HEK293 (cell line): ENCODE data around the gene DCTN5.

ENCODE experiments used
- CTCF ChIA-PET: fragments of 350-600 bp; formaldehyde crosslinking; extraction: SDS; loops from one replicate; lab custom pipeline; 2021; ENCODE audit warnings: antibody characterized with exemption; lab: Yijun Ruan, JAX
- POLR2A ChIA-PET: fragments of 300-600 bp; formaldehyde crosslinking; extraction: SDS; loops from one replicate; lab custom pipeline; 2020; ENCODE audit warnings: antibody characterized with exemption, inconsistent platforms; lab: Yijun Ruan, JAX
- H3K27ac ChIP-seq: fragments of 200-500 bp; sonication (Bioruptor generic); 2 replicates; pipeline ENCODE4 v1.5.1; 2014; ENCODE audit warnings: low read depth, low read length, control low read depth, inconsistent platforms; ENCODE audit errors: extremely low read depth
- H3K36me3 ChIP-seq, 2 experiments: fragments of 200-500 bp in 1 of 2; sonication (Bioruptor generic) in 1 of 2; 1 replicate in 1 of 2; 2 replicates in 1 of 2; pipeline ENCODE4 v1.5.1; 2014 to 2017; ENCODE audit warnings: inconsistent platforms in 2 of 2, low read length in 2 of 2; ENCODE audit not compliant: control insufficient read depth in 2 of 2, insufficient read depth in 1 of 2
- H3K4me1 ChIP-seq: fragments of 200-500 bp; sonication (Bioruptor generic); 2 replicates; pipeline ENCODE4 v1.5.1; 2014; ENCODE audit warnings: mild to moderate bottlenecking, low read length, inconsistent platforms; ENCODE audit not compliant: control insufficient read depth, insufficient read depth
- H3K4me3 ChIP-seq: 2 replicates; pipeline ENCODE4 v1.5.1; 2011; ENCODE audit warnings: low read depth, mild to moderate bottlenecking, control low read depth, low read length, moderate library complexity
- H3K9me3 ChIP-seq: fragments of 200-500 bp; sonication (Bioruptor generic); 2 replicates; pipeline ENCODE4 v1.5.1; 2014; ENCODE audit warnings: low read depth, low read length, inconsistent platforms; ENCODE audit not compliant: control insufficient read depth, insufficient read depth
- AEBP2 ChIP-seq: fragments of 450-650 bp; formaldehyde crosslinking; IDR thresholded peaks from 2 replicates; pipeline ENCODE4 v1.5.1; 2016; ENCODE audit warnings: missing biosample characterization, missing genetic modification characterization, borderline replicate concordance
- GLI4 ChIP-seq: fragments of 450-650 bp; formaldehyde crosslinking; IDR thresholded peaks from 2 replicates; pipeline ENCODE4 v1.5.1; 2016; ENCODE audit warnings: missing biosample characterization, missing genetic modification characterization
- GLIS2 ChIP-seq: fragments of 450-650 bp; formaldehyde crosslinking; IDR thresholded peaks from 2 replicates; pipeline ENCODE4 v1.5.1; 2016; ENCODE audit warnings: missing biosample characterization, missing genetic modification characterization
- KLF1 ChIP-seq: fragments of 450-650 bp; formaldehyde crosslinking; IDR thresholded peaks from 2 replicates; pipeline ENCODE4 v1.5.1; 2016; ENCODE audit warnings: missing biosample characterization, missing genetic modification characterization
- TRIM28 ChIP-seq: IDR thresholded peaks from 2 replicates; pipeline ENCODE4 v1.6.1; 2011; ENCODE audit warnings: low read length, control low read depth, borderline replicate concordance
- ZBTB21 ChIP-seq: fragments of 450-650 bp; formaldehyde crosslinking; IDR thresholded peaks from 2 replicates; pipeline ENCODE4 v1.5.1; 2017; ENCODE audit warnings: missing biosample characterization, missing genetic modification characterization
- ZNF174 ChIP-seq: fragments of 450-650 bp; formaldehyde crosslinking; IDR thresholded peaks from 2 replicates; pipeline ENCODE4 v1.5.0; 2017; ENCODE audit warnings: missing biosample characterization, mild to moderate bottlenecking, missing genetic modification characterization
- ZNF211 ChIP-seq: fragments of 450-650 bp; formaldehyde crosslinking; IDR thresholded peaks from 2 replicates; pipeline ENCODE4 v1.5.1; 2016; ENCODE audit warnings: low read depth, missing biosample characterization, missing genetic modification characterization
- ZNF274 ChIP-seq, 2 experiments: fragments of 200-500 bp in 1 of 2; fragments of 450-650 bp in 1 of 2; sonication (Bioruptor generic) in 1 of 2; formaldehyde crosslinking in 1 of 2; IDR thresholded peaks; 2 replicates each; pipeline versions ENCODE4 v1.5.1 to v1.6.1; 2014 to 2016; ENCODE audit warnings: borderline replicate concordance in 1 of 2, inconsistent platforms in 1 of 2, low read length in 1 of 2, missing biosample characterization in 1 of 2, missing genetic modification characterization in 1 of 2
- ZNF366 ChIP-seq: fragments of 450-650 bp; formaldehyde crosslinking; conservative IDR thresholded peaks from 2 replicates; pipeline ENCODE4 v1.5.1; 2016; ENCODE audit warnings: missing biosample characterization, missing genetic modification characterization
- ZNF37A ChIP-seq: fragments of 450-650 bp; IDR thresholded peaks from 2 replicates; pipeline ENCODE4 v1.5.1; 2018; ENCODE audit warnings: missing biosample characterization, missing genetic modification characterization
- ZNF433 ChIP-seq: fragments of 450-650 bp; formaldehyde crosslinking; IDR thresholded peaks from 2 replicates; pipeline ENCODE4 v1.5.1; 2016; ENCODE audit warnings: missing biosample characterization, missing genetic modification characterization, low read depth
- ZNF514 ChIP-seq: fragments of 450-650 bp; formaldehyde crosslinking; IDR thresholded peaks from 2 replicates; pipeline ENCODE4 v1.5.1; 2016; ENCODE audit warnings: missing biosample characterization, missing genetic modification characterization
- ZNF639 ChIP-seq: fragments of 450-650 bp; formaldehyde crosslinking; IDR thresholded peaks from 2 replicates; pipeline ENCODE4 v1.5.1; 2016; ENCODE audit warnings: missing biosample characterization, missing genetic modification characterization
- ZNF776 ChIP-seq: fragments of 450-650 bp; formaldehyde crosslinking; IDR thresholded peaks from 2 replicates; pipeline ENCODE4 v1.5.0; 2017; ENCODE audit warnings: missing biosample characterization, missing genetic modification characterization, borderline replicate concordance
- ZNF830 ChIP-seq: fragments of 450-650 bp; IDR thresholded peaks from 2 replicates; pipeline ENCODE4 v1.5.0; 2018; ENCODE audit warnings: missing biosample characterization, missing genetic modification characterization, low read depth, mild to moderate bottlenecking, moderate library complexity
- ZNF843 ChIP-seq: fragments of 450-650 bp; formaldehyde crosslinking; IDR thresholded peaks from 2 replicates; pipeline ENCODE4 v1.5.1; 2016; ENCODE audit warnings: missing biosample characterization, missing genetic modification characterization
- TF ChIP-seq, protein P1 (sequence below): fragments of 450-650 bp; formaldehyde crosslinking; conservative IDR thresholded peaks from 2 replicates; pipeline ENCODE4 v1.5.1; 2016; ENCODE audit warnings: low read depth, missing biosample characterization, missing genetic modification characterization
- TF ChIP-seq, protein P2 (sequence below): fragments of 450-650 bp; formaldehyde crosslinking; IDR thresholded peaks from 2 replicates; pipeline ENCODE4 v1.5.1; 2016; ENCODE audit warnings: missing biosample characterization, missing genetic modification characterization
- TF ChIP-seq, protein P3 (sequence below): fragments of 450-650 bp; IDR thresholded peaks from 2 replicates; pipeline ENCODE4 v1.5.1; 2018; ENCODE audit warnings: missing biosample characterization, mild to moderate bottlenecking, missing genetic modification characterization
- TF ChIP-seq, protein P4 (sequence below): fragments of 450-650 bp; formaldehyde crosslinking; IDR thresholded peaks from 2 replicates; pipeline ENCODE4 v1.5.1; 2016; ENCODE audit warnings: missing biosample characterization, missing genetic modification characterization
- TF ChIP-seq, protein P5 (sequence below): sonication (generic); formaldehyde crosslinking; IDR thresholded peaks from 2 replicates; pipeline ENCODE4 v1.8.1; 2022; ENCODE audit warnings: mild to moderate bottlenecking, moderate library complexity, missing genetic modification reagents

The DCTN5 gene

GRCh38 chr16:23634461-23635036 is 6.7 kb upstream of the DCTN5 start (continued):
- TF ChIP-seq, protein P1, sequence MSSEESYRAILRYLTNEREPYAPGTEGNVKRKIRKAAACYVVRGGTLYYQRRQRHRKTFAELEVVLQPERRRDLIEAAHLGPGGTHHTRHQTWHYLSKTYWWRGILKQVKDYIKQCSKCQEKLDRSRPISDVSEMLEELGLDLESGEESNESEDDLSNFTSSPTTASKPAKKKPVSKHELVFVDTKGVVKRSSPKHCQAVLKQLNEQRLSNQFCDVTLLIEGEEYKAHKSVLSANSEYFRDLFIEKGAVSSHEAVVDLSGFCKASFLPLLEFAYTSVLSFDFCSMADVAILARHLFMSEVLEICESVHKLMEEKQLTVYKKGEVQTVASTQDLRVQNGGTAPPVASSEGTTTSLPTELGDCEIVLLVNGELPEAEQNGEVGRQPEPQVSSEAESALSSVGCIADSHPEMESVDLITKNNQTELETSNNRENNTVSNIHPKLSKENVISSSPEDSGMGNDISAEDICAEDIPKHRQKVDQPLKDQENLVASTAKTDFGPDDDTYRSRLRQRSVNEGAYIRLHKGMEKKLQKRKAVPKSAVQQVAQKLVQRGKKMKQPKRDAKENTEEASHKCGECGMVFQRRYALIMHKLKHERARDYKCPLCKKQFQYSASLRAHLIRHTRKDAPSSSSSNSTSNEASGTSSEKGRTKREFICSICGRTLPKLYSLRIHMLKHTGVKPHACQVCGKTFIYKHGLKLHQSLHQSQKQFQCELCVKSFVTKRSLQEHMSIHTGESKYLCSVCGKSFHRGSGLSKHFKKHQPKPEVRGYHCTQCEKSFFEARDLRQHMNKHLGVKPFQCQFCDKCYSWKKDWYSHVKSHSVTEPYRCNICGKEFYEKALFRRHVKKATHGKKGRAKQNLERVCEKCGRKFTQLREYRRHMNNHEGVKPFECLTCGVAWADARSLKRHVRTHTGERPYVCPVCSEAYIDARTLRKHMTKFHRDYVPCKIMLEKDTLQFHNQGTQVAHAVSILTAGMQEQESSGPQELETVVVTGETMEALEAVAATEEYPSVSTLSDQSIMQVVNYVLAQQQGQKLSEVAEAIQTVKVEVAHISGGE (tag by site-specific recombination), result no peak
- no peak for TF ChIP-seq ZNF830 (tag by site-specific recombination)
- TF ChIP-seq GLIS2 (tag by site-specific recombination), result no peak
- no peak for TF ChIP-seq ZNF37A
- TF ChIP-seq GLI4 (tag by site-specific recombination), result no peak
- no peak for TF ChIP-seq ZNF514 (tag by site-specific recombination)
- no peak for TF ChIP-seq AEBP2 (tag by site-specific recombination)
- TF ChIP-seq, protein P2, sequence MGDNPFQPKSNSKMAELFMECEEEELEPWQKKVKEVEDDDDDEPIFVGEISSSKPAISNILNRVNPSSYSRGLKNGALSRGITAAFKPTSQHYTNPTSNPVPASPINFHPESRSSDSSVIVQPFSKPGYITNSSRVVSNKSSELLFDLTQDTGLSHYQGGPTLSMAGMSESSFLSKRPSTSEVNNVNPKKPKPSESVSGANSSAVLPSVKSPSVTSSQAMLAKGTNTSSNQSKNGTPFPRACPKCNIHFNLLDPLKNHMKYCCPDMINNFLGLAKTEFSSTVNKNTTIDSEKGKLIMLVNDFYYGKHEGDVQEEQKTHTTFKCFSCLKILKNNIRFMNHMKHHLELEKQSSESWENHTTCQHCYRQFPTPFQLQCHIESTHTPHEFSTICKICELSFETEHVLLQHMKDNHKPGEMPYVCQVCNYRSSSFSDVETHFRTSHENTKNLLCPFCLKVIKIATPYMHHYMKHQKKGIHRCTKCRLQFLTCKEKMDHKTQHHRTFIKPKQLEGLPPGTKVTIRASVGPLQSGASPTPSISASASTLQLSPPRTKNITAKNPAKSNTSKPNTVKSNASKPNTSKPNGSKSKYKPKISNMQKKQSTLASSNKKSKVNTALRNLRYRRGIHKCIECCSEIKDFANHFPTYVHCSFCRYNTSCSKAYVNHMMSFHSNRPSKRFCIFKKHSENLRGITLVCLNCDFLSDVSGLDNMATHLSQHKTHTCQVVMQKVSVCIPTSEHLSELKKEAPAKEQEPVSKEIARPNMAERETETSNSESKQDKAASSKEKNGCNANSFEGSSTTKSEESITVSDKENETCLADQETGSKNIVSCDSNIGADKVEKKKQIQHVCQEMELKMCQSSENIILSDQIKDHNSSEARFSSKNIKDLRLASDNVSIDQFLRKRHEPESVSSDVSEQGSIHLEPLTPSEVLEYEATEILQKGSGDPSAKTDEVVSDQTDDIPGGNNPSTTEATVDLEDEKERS (tag by site-specific recombination), result no peak
- TF ChIP-seq ZNF274 (IDR thresholded peaks at IDR 0.05; ENCODE audit: low read length), result no peak
- TF ChIP-seq ZNF274 (tag by site-specific recombination; IDR thresholded peaks at IDR 0.05; ENCODE audit: borderline replicate concordance), result no peak
- no peak for TF ChIP-seq KLF1 (tag by site-specific recombination)

DNA sequence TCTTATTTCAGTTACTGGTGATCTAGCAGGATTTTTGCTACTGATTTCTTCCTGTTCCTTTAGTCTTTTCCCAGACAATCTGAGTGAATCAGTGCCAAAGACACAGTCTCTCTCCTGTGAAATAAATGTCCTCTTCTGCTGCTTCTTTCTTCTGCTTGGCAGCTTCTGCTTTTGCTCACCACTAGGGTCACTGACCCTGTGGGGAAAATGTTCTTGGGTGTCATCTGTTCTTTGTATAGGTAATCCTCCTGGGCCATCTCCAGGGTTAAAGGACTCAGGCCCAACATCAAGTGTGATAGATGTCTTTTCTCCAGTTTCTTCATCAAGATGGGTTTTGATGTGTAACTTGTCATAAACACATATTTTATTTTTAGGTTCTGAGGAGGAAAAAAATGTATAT is 5.3 kb upstream of the DCTN5 start:
- H3K27ac ChIP-seq, result no peak overlapping the region
- peaks cover 35 to 64% of the 10 kb centered on the region in 2 experiments for H3K36me3 ChIP-seq
- H3K4me3 ChIP-seq, result no peak overlapping the region
- POLR2A ChIA-PET, result no interaction called here
- CTCF ChIA-PET, result no interaction called here
- H3K9me3 ChIP-seq, result no peaks in the 10 kb centered on the region
- H3K4me1 ChIP-seq, result no peaks in the 10 kb centered on the region
- TF ChIP-seq TRIM28 (no peak), ZBTB21 (no peak), ZNF639 (tag by site-specific recombination) (no peak), ZNF211 (tag by site-specific recombination) (no peak), ZNF776 (tag by site-specific recombination) (no peak), ZNF433 (no peak), ZNF366 (no peak), ZNF843 (tag by site-specific recombination) (no peak), ZNF174 (tag by site-specific recombination) (no peak)
- TF ChIP-seq, protein P3, sequence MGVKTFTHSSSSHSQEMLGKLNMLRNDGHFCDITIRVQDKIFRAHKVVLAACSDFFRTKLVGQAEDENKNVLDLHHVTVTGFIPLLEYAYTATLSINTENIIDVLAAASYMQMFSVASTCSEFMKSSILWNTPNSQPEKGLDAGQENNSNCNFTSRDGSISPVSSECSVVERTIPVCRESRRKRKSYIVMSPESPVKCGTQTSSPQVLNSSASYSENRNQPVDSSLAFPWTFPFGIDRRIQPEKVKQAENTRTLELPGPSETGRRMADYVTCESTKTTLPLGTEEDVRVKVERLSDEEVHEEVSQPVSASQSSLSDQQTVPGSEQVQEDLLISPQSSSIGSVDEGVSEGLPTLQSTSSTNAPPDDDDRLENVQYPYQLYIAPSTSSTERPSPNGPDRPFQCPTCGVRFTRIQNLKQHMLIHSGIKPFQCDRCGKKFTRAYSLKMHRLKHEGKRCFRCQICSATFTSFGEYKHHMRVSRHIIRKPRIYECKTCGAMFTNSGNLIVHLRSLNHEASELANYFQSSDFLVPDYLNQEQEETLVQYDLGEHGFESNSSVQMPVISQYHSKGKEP (tag by site-specific recombination), result no peak
- TF ChIP-seq, protein P4, sequence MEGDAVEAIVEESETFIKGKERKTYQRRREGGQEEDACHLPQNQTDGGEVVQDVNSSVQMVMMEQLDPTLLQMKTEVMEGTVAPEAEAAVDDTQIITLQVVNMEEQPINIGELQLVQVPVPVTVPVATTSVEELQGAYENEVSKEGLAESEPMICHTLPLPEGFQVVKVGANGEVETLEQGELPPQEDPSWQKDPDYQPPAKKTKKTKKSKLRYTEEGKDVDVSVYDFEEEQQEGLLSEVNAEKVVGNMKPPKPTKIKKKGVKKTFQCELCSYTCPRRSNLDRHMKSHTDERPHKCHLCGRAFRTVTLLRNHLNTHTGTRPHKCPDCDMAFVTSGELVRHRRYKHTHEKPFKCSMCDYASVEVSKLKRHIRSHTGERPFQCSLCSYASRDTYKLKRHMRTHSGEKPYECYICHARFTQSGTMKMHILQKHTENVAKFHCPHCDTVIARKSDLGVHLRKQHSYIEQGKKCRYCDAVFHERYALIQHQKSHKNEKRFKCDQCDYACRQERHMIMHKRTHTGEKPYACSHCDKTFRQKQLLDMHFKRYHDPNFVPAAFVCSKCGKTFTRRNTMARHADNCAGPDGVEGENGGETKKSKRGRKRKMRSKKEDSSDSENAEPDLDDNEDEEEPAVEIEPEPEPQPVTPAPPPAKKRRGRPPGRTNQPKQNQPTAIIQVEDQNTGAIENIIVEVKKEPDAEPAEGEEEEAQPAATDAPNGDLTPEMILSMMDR (tag by site-specific recombination), result no peak
- TF ChIP-seq, protein P5, sequence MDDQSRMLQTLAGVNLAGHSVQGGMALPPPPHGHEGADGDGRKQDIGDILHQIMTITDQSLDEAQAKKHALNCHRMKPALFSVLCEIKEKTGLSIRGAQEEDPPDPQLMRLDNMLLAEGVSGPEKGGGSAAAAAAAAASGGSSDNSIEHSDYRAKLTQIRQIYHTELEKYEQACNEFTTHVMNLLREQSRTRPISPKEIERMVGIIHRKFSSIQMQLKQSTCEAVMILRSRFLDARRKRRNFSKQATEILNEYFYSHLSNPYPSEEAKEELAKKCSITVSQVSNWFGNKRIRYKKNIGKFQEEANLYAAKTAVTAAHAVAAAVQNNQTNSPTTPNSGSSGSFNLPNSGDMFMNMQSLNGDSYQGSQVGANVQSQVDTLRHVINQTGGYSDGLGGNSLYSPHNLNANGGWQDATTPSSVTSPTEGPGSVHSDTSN (CRISPR knock-in tag), result no peak
